Central memory CD4-positive, alpha-beta T cell (primary cell): ENCODE data around the gene ECPAS.
"Not testable (repeated sequence)": the region's sequence is repeated elsewhere in the genome, so short reads cannot be mapped to it uniquely, and the experiment has no call there.

Experiments
- DNase-seq: peaks from one replicate; pipeline ENCODE4 v3.0.0; 2022

ECPAS gene

GRCh38 chr9:111475195-111475594 lies 9.0 kb downstream of the ECPAS start:
- no peak for DNase-seq

GRCh38 chr9:111474385-111474784 lies 9.8 kb downstream of the ECPAS start:
- DNase-seq, result no peak

- DNase-seq, result no peak
Measured at GRCh38 chr9:111467778-111468367, 16.3 kb downstream of the ECPAS start.

- DNase-seq, result no peak
Measured at GRCh38 chr9:111463048-111463447, 21.1 kb downstream of the ECPAS start.

- no peak for DNase-seq
Measured at GRCh38 chr9:111458139-111459009, 25.8 kb downstream of the ECPAS start.

- no peak for DNase-seq
Measured at GRCh38 chr9:111456529-111456928, 27.7 kb downstream of the ECPAS start.

- DNase-seq, result no peak
Measured at GRCh38 chr9:111455638-111456037, 28.5 kb downstream of the ECPAS start.

- DNase-seq, result no peak
Measured at GRCh38 chr9:111454751-111455150, 29.4 kb downstream of the ECPAS start.

GRCh38 chr9:111451570-111451969 lies 32.6 kb downstream of the ECPAS start:
- no peak for DNase-seq

GRCh38 chr9:111450124-111450523 lies 34.1 kb downstream of the ECPAS start:
- DNase-seq, result no peak

GRCh38 chr9:111449705-111450104 lies 34.5 kb downstream of the ECPAS start:
- no peak for DNase-seq

GRCh38 chr9:111445799-111446198 lies 38.4 kb downstream of the ECPAS start:
- not testable (repeated sequence) for DNase-seq

GRCh38 chr9:111443454-111443853 lies 40.7 kb downstream of the ECPAS start:
- no peak for DNase-seq

- DNase-seq, result no peak
Measured at GRCh38 chr9:111442360-111443027, 41.7 kb downstream of the ECPAS start.

GRCh38 chr9:111440226-111440625 lies 44.0 kb downstream of the ECPAS start:
- DNase-seq, result no peak

GRCh38 chr9:111438541-111439235 lies 45.5 kb downstream of the ECPAS start:
- no peak for DNase-seq

- no peak for DNase-seq
Measured at GRCh38 chr9:111436571-111436970, 47.6 kb downstream of the ECPAS start.

- no peak for DNase-seq
Measured at GRCh38 chr9:111433082-111433481, 51.1 kb downstream of the ECPAS start.

GRCh38 chr9:111431684-111432083 lies 52.5 kb downstream of the ECPAS start:
- DNase-seq, result no peak

GRCh38 chr9:111429175-111429574 lies 55.0 kb downstream of the ECPAS start:
- no peak for DNase-seq

- DNase-seq, result no peak
Measured at GRCh38 chr9:111427186-111427585, 57.0 kb downstream of the ECPAS start.

GRCh38 chr9:111423389-111423788 lies 60.8 kb downstream of the ECPAS start:
- DNase-seq, result no peak

- DNase-seq, result no peak
Measured at GRCh38 chr9:111414406-111414805, 69.8 kb downstream of the ECPAS start.
